A673 (cell line): ENCODE data around the gene ARMH2. TPM values are rescaled to one million over a fixed set of nuclear protein-coding genes. Genes with fewer than 3 reads are reported as not detected.

Source experiments
- BruUV-seq: library from RNA; stranded (reverse); fragments of 400-500 nt; replicated peaks from 2 replicates; lab custom pipeline; 2021; lab: Mats Ljungman, UMichigan
- CTCF ChIA-PET: fragments of 300-600 bp; sonication (Branson Sonifier 250); formaldehyde crosslinking; loops from one replicate; lab custom pipeline; 2022; ENCODE audit warnings: antibody characterized with exemption; lab: Charles Lee
- POLR2A ChIA-PET: fragments of 300-600 bp; sonication (Branson Sonifier 250); formaldehyde crosslinking; loops from one replicate; lab custom pipeline; 2022; ENCODE audit warnings: antibody characterized with exemption; ENCODE audit not compliant: low non-redundant PET; lab: Charles Lee
- DNase-seq: peaks from one replicate; pipeline ENCODE4 v3.0.0-alpha.2; 2015; ENCODE audit warnings: low spot score
- H3K27ac ChIP-seq: fragments of 200-600 bp; sonication (generic); 2 replicates; pipeline ENCODE4 v1.5.1; 2016; ENCODE audit warnings: mixed run types, low read depth, mild to moderate bottlenecking, mixed read lengths, antibody characterized with exemption, low read length; ENCODE audit not compliant: poor library complexity, severe bottlenecking
- H3K27me3 ChIP-seq: fragments of 200-600 bp; sonication (generic); replicated peaks from 2 replicates; pipeline ENCODE4 v1.6.1; 2017; ENCODE audit warnings: mixed run types, low read depth, mild to moderate bottlenecking, mixed read lengths, antibody characterized with exemption, low read length; ENCODE audit not compliant: insufficient read depth, poor library complexity
- H3K36me3 ChIP-seq: fragments of 200-600 bp; sonication (generic); 2 replicates; pipeline ENCODE4 v1.6.1; 2016; ENCODE audit warnings: mixed run types, mild to moderate bottlenecking, mixed read lengths, antibody characterized with exemption, low read length; ENCODE audit not compliant: insufficient read depth, poor library complexity, severe bottlenecking
- H3K4me1 ChIP-seq: fragments of 200-600 bp; sonication (generic); 2 replicates; pipeline ENCODE4 v1.6.1; 2017; ENCODE audit warnings: mixed run types, mild to moderate bottlenecking, mixed read lengths, antibody characterized with exemption, low read length; ENCODE audit not compliant: insufficient read depth, poor library complexity, severe bottlenecking
- H3K4me3 ChIP-seq: fragments of 200-600 bp; sonication (generic); 2 replicates; pipeline ENCODE4 v1.5.1; 2016; ENCODE audit warnings: low read depth, mixed run types, mild to moderate bottlenecking, mixed read lengths, low read length; ENCODE audit not compliant: poor library complexity, severe bottlenecking
- H3K9me3 ChIP-seq: fragments of 200-600 bp; sonication (generic); 2 replicates; pipeline ENCODE4 v1.6.1; 2016; ENCODE audit warnings: mixed run types, low read depth, mild to moderate bottlenecking, mixed read lengths, antibody characterized with exemption, low read length; ENCODE audit not compliant: poor library complexity, severe bottlenecking
- CTCF ChIP-seq: fragments of 300-800, 200-600 bp; sonication (generic); conservative IDR thresholded peaks from 2 replicates; pipeline ENCODE4 v1.5.1; 2017; ENCODE audit warnings: low read depth, mild to moderate bottlenecking, antibody characterized with exemption, low read length, moderate library complexity, mixed read lengths
- EZH2 ChIP-seq: fragments of 200-600 bp; sonication (generic); IDR thresholded peaks from 2 replicates; pipeline ENCODE4 v1.6.1; 2017; ENCODE audit warnings: borderline replicate concordance, low read depth, mild to moderate bottlenecking, mixed read lengths, antibody characterized with exemption, low read length; ENCODE audit not compliant: poor library complexity, severe bottlenecking
- intact Hi-C: fragments of 100-400 bp; cut with micrococcal nuclease; formaldehyde crosslinking; loops from one replicate; pipeline ENCODE4 v1.10.0; 2022; ENCODE audit not compliant: unreplicated experiment
- total RNA-seq: library from RNA; stranded (reverse); gene quantifications from 2 replicates; pipeline ENCODE4 v1.2.3, GENCODE V29; 2021

The ARMH2 gene
- total RNA-seq, 1 experiment from 2014 or later, result not detected

DNA sequence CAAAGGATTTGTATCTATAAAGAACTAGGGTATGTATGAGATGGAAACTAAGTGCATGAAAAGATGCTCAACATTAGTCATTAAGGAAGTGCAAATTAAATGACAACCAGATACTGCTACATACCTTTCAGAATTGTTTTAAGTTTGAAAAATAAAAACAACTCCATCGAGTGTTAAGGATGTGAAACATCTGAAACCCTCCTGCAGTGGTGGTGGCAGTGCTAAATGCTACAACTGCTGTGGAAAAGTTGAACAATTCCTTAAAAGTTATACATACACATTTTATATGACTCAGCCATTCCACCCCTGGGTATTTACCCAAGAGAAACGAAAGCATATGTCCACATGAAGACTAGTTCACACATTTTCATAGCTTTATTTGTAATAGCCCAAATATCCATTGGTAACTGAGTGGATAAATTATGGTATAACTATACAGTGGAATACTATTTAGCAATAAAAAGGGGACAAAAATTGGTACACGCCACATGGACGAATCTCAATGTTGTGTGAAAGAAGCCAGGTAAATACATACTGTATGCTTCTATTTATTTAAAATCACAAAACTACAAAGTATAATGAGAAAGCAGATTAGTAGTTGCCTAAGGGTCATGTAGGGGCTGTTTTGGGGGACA lies 10.6 kb downstream of the ARMH2 start:
- H3K27me3 ChIP-seq, result no peaks in the 10 kb centered on the region
- no peak for DNase-seq
- POLR2A ChIA-PET, result no interaction called here
- H3K9me3 ChIP-seq, result no peaks in the 10 kb centered on the region
- no peaks in the 10 kb centered on the region for H3K4me1 ChIP-seq
- intact Hi-C loops, result no loop called here
- TF ChIP-seq CTCF (no peak), EZH2 (no peak)
- H3K36me3 ChIP-seq, result peaks cover 50% of the 10 kb centered on the region
- CTCF ChIA-PET, result no interaction called here
- H3K27ac ChIP-seq, result no peak overlapping the region
- BruUV-seq, result no TSS peak
- no peak overlapping the region for H3K4me3 ChIP-seq

- Histone ChIP-seq H3K9me3 (no peaks in the 10 kb centered on the region), H3K4me1 (peaks cover 10% of the 10 kb centered on the region), H3K36me3 (peaks cover 57% of the 10 kb centered on the region), H3K27ac (no peak overlapping the region), H3K4me3 (no peak overlapping the region), H3K27me3 (no peaks in the 10 kb centered on the region)
- ChIA-PET CTCF (no interaction called here), POLR2A (no interaction called here)
- BruUV-seq, result no TSS peak
- no peak for TF ChIP-seq CTCF
- TF ChIP-seq EZH2, result no peak
- intact Hi-C loops, result no loop called here
- no peak for DNase-seq
These were observed 18.5 kb downstream of the ARMH2 start for GRCh38 chr6:24780206-24780605.

DNA sequence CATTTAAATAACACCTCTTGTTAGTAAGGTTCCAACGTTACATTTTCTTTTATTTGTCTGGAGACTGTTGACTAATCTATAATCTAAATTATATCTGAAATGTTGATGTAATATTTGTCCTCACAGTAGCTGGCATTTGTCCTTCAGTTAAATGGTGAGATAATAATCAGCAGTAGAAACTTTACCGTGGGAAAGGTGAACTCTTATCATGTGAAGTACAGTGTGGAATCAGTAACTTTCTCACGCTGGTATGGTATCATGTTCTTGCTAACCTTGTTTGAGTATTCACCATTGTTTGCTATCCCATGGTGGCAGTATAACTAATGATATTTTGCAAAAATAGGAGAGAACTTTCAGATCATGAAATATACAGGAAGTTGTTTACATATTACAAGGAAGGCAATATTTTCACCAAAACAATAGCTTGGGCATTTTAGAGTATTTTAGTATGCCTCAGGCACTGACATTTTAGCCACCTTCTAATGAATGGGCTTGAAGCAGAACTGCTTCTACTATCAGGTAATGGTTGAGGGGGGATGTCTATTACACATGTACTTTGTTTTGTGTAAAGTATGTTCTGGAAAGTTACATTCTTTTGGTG lies 19.2 kb downstream of the ARMH2 start:
- no peak for TF ChIP-seq EZH2
- TF ChIP-seq CTCF, result no peak
- Histone ChIP-seq H3K27me3 (no peaks in the 10 kb centered on the region), H3K36me3 (peaks cover 50% of the 10 kb centered on the region), H3K9me3 (no peaks in the 10 kb centered on the region), H3K4me3 (no peak overlapping the region), H3K4me1 (peaks cover 10% of the 10 kb centered on the region), H3K27ac (no peak overlapping the region)
- no peak for DNase-seq
- intact Hi-C loops, result loop anchor here (10.0 kb wide), 1 partner anchor 295 kb away; no protein-coding TSS in a partner anchor
- ChIA-PET POLR2A (interaction anchor here (0.6 kb wide), 1 partner anchor 14 kb away, joined by 3 read pairs; no protein-coding TSS in a partner anchor), CTCF (no interaction called here)
- BruUV-seq, result no TSS peak
